Measurements from ENCODE around the gene PCCA.

GRCh38 chr13:100106705-100107104, 17.8 kb downstream of the PCCA start:
- TF ChIP-seq, protein P1, sequence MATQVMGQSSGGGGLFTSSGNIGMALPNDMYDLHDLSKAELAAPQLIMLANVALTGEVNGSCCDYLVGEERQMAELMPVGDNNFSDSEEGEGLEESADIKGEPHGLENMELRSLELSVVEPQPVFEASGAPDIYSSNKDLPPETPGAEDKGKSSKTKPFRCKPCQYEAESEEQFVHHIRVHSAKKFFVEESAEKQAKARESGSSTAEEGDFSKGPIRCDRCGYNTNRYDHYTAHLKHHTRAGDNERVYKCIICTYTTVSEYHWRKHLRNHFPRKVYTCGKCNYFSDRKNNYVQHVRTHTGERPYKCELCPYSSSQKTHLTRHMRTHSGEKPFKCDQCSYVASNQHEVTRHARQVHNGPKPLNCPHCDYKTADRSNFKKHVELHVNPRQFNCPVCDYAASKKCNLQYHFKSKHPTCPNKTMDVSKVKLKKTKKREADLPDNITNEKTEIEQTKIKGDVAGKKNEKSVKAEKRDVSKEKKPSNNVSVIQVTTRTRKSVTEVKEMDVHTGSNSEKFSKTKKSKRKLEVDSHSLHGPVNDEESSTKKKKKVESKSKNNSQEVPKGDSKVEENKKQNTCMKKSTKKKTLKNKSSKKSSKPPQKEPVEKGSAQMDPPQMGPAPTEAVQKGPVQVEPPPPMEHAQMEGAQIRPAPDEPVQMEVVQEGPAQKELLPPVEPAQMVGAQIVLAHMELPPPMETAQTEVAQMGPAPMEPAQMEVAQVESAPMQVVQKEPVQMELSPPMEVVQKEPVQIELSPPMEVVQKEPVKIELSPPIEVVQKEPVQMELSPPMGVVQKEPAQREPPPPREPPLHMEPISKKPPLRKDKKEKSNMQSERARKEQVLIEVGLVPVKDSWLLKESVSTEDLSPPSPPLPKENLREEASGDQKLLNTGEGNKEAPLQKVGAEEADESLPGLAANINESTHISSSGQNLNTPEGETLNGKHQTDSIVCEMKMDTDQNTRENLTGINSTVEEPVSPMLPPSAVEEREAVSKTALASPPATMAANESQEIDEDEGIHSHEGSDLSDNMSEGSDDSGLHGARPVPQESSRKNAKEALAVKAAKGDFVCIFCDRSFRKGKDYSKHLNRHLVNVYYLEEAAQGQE (IDR thresholded peaks at IDR 0.05) = no peak
- TF ChIP-seq, protein P2, sequence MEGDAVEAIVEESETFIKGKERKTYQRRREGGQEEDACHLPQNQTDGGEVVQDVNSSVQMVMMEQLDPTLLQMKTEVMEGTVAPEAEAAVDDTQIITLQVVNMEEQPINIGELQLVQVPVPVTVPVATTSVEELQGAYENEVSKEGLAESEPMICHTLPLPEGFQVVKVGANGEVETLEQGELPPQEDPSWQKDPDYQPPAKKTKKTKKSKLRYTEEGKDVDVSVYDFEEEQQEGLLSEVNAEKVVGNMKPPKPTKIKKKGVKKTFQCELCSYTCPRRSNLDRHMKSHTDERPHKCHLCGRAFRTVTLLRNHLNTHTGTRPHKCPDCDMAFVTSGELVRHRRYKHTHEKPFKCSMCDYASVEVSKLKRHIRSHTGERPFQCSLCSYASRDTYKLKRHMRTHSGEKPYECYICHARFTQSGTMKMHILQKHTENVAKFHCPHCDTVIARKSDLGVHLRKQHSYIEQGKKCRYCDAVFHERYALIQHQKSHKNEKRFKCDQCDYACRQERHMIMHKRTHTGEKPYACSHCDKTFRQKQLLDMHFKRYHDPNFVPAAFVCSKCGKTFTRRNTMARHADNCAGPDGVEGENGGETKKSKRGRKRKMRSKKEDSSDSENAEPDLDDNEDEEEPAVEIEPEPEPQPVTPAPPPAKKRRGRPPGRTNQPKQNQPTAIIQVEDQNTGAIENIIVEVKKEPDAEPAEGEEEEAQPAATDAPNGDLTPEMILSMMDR (IDR thresholded peaks at IDR 0.05; ENCODE audit: low read depth, low read length, missing input control) = no peak
- TF ChIP-seq YY1 (IDR thresholded peaks at IDR 0.05) (no peak), TAF1 (conservative IDR thresholded peaks at IDR 0.05) (no peak), JUND (IDR thresholded peaks at IDR 0.05) (no peak), EGR1 (IDR thresholded peaks at IDR 0.05; ENCODE audit: low read depth in 2 of 2) (no peak), RAD21 (IDR thresholded peaks at IDR 0.05) (no peak), FOXA1 (IDR thresholded peaks at IDR 0.05) (no peak), ZBTB33 (IDR thresholded peaks at IDR 0.05) (no peak), GABPA (IDR thresholded peaks at IDR 0.05 in 1 of 2, conservative IDR thresholded peaks at IDR 0.05 in 1 of 2) (no peak), MAX (IDR thresholded peaks at IDR 0.05) (no peak), RXRA (IDR thresholded peaks at IDR 0.05) (no peak)
- TF ChIP-seq, protein P3, sequence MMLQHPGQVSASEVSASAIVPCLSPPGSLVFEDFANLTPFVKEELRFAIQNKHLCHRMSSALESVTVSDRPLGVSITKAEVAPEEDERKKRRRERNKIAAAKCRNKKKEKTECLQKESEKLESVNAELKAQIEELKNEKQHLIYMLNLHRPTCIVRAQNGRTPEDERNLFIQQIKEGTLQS (IDR thresholded peaks at IDR 0.05) = no peak

All from liver (tissue), 3 donors.